Naive thymus-derived CD4-positive, alpha-beta T cell (primary cell): Measurements from ENCODE around the gene C2orf74. TPM values are rescaled to one million over a fixed set of nuclear protein-coding genes. Genes with fewer than 3 reads are reported as not detected.
A peak's percentile ranks its signal among the peaks of the same experiment; 100 is the strongest.
"Not testable (repeated sequence)": the region's sequence is repeated elsewhere in the genome, so short reads cannot be mapped to it uniquely, and the experiment has no call there.

ENCODE experiments used
- ATAC-seq: fragments of 150-1000 bp; cut with Tn5 transposase; 2 replicates; pipeline ENCODE4 v1.10.0; 2021; ENCODE audit warnings: mild to moderate bottlenecking, moderate library complexity
- CTCF ChIA-PET: fragments of 350-600 bp; sonication (Branson Sonifier 250); formaldehyde crosslinking; loops from one replicate; lab custom pipeline; 2021; ENCODE audit warnings: antibody characterized with exemption; lab: Charles Lee
- POLR2A ChIA-PET: fragments of 350-600 bp; sonication (Branson Sonifier 250); formaldehyde crosslinking; loops from one replicate; lab custom pipeline; 2021; ENCODE audit warnings: antibody characterized with exemption, inconsistent platforms; lab: Charles Lee
- DNase-seq, 9 donors: peaks; one replicate each; pipeline versions ENCODE4 v3.0.0 to v3.0.0-alpha.2; 2020 to 2022; ENCODE audit warnings: mixed read lengths in 1 of 9
- H3K27ac ChIP-seq: one replicate; pipeline ENCODE4 v1.7.0; 2013; ENCODE audit warnings: mild to moderate bottlenecking, low read depth, low read length, moderate library complexity
- H3K27me3 ChIP-seq, 2 donors: one replicate each; pipeline ENCODE4 v1.7.0; 2013; ENCODE audit warnings: low read length in 2 of 2, mild to moderate bottlenecking in 2 of 2, moderate library complexity in 2 of 2; ENCODE audit not compliant: control insufficient read depth in 2 of 2, insufficient read depth in 2 of 2
- H3K36me3 ChIP-seq, 3 experiments: 1 replicate in 2 of 3; 2 replicates in 1 of 3; pipeline ENCODE4 v1.7.0; 2013; ENCODE audit warnings: low read length in 3 of 3, mild to moderate bottlenecking in 3 of 3, moderate library complexity in 1 of 3; ENCODE audit not compliant: insufficient read depth in 3 of 3, control insufficient read depth in 2 of 3
- H3K4me1 ChIP-seq, 2 donors: one replicate each; pipeline ENCODE4 v1.7.0; 2013; ENCODE audit warnings: low read length in 2 of 2, mild to moderate bottlenecking in 2 of 2, moderate library complexity in 1 of 2; ENCODE audit not compliant: control insufficient read depth in 2 of 2, insufficient read depth in 2 of 2
- H3K4me3 ChIP-seq: 2 replicates; pipeline ENCODE4 v1.7.0; 2013; ENCODE audit warnings: mild to moderate bottlenecking, low read length
- H3K9me3 ChIP-seq, 3 experiments: 1 replicate in 2 of 3; 2 replicates in 1 of 3; pipeline ENCODE4 v1.7.0; 2013; ENCODE audit warnings: low read length in 3 of 3; ENCODE audit not compliant: control insufficient read depth in 2 of 3
- H3K27ac Mint-ChIP-seq, 9 donors: one replicate each; pipeline ENCODE4 v1.8.0; 2020 to 2022; ENCODE audit warnings: mixed read lengths in 9 of 9, mild to moderate bottlenecking in 8 of 9, moderate library complexity in 5 of 9, inconsistent platforms in 2 of 9
- H3K27me3 Mint-ChIP-seq, 5 donors: one replicate each; pipeline ENCODE4 v1.8.0; 2021 to 2022; ENCODE audit warnings: mixed read lengths in 5 of 5, mild to moderate bottlenecking in 1 of 5
- H3K36me3 Mint-ChIP-seq, 5 donors: one replicate each; pipeline ENCODE4 v1.8.0; 2020 to 2022; ENCODE audit warnings: mixed read lengths in 5 of 5, mild to moderate bottlenecking in 3 of 5, inconsistent platforms in 1 of 5
- H3K4me1 Mint-ChIP-seq, 7 donors: one replicate each; pipeline ENCODE4 v1.8.0; 2020 to 2022; ENCODE audit warnings: mixed read lengths in 7 of 7, mild to moderate bottlenecking in 3 of 7, inconsistent platforms in 1 of 7
- H3K4me3 Mint-ChIP-seq, 10 donors: one replicate each; pipeline ENCODE4 v1.8.0; 2020 to 2022; ENCODE audit warnings: mild to moderate bottlenecking in 10 of 10, mixed read lengths in 10 of 10, moderate library complexity in 6 of 10, inconsistent platforms in 2 of 10
- H3K9me3 Mint-ChIP-seq, 11 donors: one replicate each; pipeline ENCODE4 v1.8.0; 2020 to 2022; ENCODE audit warnings: mixed read lengths in 11 of 11, mild to moderate bottlenecking in 4 of 11, inconsistent platforms in 1 of 11, moderate library complexity in 1 of 11
- intact Hi-C, 2 donors: fragments of 100-400 bp; cut with micrococcal nuclease; formaldehyde crosslinking; loops; one replicate each; pipeline ENCODE4 v1.15.1; 2023
- polyA plus RNA-seq, 2 donors: library from polyadenylated mRNA; unstranded; fragments of 300-500 nt; fragmentation: Illumina TruSeq; gene quantifications; one replicate each; pipeline ENCODE4 v1.2.3, GENCODE V29; 2021
- total RNA-seq, 6 experiments: library from RNA in 5 of 6; stranded (reverse) in 5 of 6; gene quantifications; 1 replicate in 5 of 6; 2 replicates in 1 of 6; pipeline ENCODE4 v1.2.3 and lab custom pipeline; 2021 to 2026

Gene C2orf74
- total and polyA plus RNA-seq, 7 experiments from 2014 or later: 5.1 to 54.1 (median 22.6) TPM

DNA sequence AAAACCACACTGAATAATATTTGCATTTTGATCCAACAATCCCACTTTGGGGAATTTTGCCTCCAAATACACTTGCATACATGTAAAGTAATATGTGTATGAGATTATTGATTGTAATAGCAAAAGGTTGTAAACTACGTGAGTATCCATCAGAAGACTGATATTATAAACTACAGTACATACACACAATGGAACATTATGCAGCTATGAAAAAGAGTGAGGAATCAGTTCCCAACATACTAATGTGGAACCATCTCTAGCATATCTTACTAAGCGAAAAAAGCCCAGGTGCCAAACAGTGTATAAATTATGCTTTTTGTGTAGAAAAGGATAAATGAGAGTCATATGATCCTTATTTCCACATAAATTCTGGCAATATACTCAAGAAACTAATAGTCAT, 16.0 kb upstream of the C2orf74 start:
- ATAC-seq (no peak), DNase-seq (no peak)
- peak overlapping the region; percentile 73 for H3K27ac ChIP-seq
- CTCF ChIA-PET: no interaction called here
- peaks cover 4 to 5% of the 10 kb centered on the region in 2 donors for H3K4me1 ChIP-seq
- H3K9me3 ChIP-seq: no peaks in the 10 kb centered on the region
- Mint-ChIP-seq H3K27me3 (peaks cover 0 to 2% (median 0%) of the 10 kb centered on the region in 5 donors), H3K36me3 (peaks cover 10 to 24% (median 19%) of the 10 kb centered on the region in 5 donors), H3K4me1 (peaks cover 2 to 18% (median 10%) of the 10 kb centered on the region in 7 donors), H3K27ac (peak overlapping the region in 7 of 9 donors; percentile 36 to 94 (median 76)), H3K4me3 (peak overlapping the region; percentile 51 to 98 (median 90)), H3K9me3 (peaks cover 0 to 2% (median 0%) of the 10 kb centered on the region in 11 donors)
- no peak overlapping the region for H3K4me3 ChIP-seq
- H3K36me3 ChIP-seq: peaks cover 0 to 22% (median 0%) of the 10 kb centered on the region in 3 experiments
- POLR2A ChIA-PET: interaction anchor here (0.7 to 2.7 kb wide), 7 partner anchors 9 to 129 kb away, joined by 3 to 55 read pairs (median 3); partner anchors contain the start of gene PEX13
- intact Hi-C loops: loop anchor here (1.0 to 10.0 kb wide), 11 partner anchors 31 to 739 kb away; partner anchors contain the start of genes SANBR (in 2 of the 2), CCT4 (in 1 of the 2), FAM161A (in 1 of the 2) and PEX13 (in 1 of the 2)
- no peaks in the 10 kb centered on the region for H3K27me3 ChIP-seq

DNA sequence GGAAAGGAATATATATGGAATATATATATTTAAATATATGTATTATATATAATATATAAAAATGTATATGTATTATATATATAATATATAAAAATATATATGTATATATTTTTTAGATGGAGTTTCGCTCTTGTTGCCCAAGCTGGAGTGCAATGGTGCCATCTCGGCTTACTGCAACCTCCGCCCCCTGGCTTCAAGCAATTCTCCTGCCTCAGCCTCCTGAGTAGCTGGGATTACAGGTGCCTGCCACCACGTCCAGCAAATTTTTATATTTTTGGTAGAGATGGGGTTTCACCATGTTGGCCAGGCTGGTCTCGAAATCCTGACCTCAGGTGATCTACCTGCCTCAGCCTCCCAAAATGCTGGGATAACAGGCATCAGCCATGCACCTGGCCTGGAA, 13.9 kb upstream of the C2orf74 start:
- H3K27me3 ChIP-seq, ATAC-seq, H3K27ac ChIP-seq, H3K4me1 ChIP-seq, H3K4me3 ChIP-seq, POLR2A ChIA-PET, DNase-seq, H3K9me3 ChIP-seq, H3K4me3 Mint-ChIP-seq, H3K27me3 Mint-ChIP-seq, H3K27ac Mint-ChIP-seq, H3K9me3 Mint-ChIP-seq: not testable (repeated sequence)
- intact Hi-C loops: loop anchor here (10.0 kb wide), 3 partner anchors 327 to 737 kb away; partner anchors contain the start of genes CCT4 (in 1 of the 2) and USP34 (in 1 of the 2)
- H3K36me3 ChIP-seq: peaks cover 0 to 22% (median 5%) of the 10 kb centered on the region in 3 experiments
- Mint-ChIP-seq H3K36me3 (peaks cover 10 to 31% (median 16%) of the 10 kb centered on the region in 5 donors), H3K4me1 (peaks cover 2 to 18% (median 10%) of the 10 kb centered on the region in 7 donors)
- CTCF ChIA-PET: interaction anchor here (0.5 kb wide), 1 partner anchor 28 kb away, joined by 3 read pairs; no protein-coding TSS in a partner anchor

DNA sequence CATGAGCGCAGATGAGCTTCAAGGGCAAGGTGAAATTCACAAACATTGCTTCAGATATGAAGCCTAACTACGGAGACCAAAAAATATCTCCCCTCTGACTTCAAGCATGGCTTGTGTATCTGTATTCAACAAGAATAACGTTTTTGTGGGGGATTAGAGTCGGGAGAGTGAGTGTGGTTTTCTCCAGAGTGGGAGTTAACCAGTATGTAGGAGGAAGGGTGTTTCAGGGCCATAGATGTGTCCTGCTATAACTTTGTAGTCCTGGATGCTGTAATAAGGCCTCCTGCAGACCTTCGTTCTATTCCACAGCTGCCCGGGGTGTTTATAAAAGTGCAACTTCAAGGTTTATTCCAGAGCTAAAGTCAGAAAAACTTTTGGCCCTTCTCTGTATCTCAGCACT, 12.9 kb upstream of the C2orf74 start:
- peaks cover 0 to 2% (median 0%) of the 10 kb centered on the region in 5 donors for H3K27me3 Mint-ChIP-seq
- intact Hi-C loops: loop anchor here (10.0 kb wide), 3 partner anchors 326 to 736 kb away; partner anchors contain the start of genes CCT4 (in 1 of the 2) and USP34 (in 1 of the 2)
- Histone ChIP-seq H3K9me3 (no peaks in the 10 kb centered on the region), H3K27ac (no peak overlapping the region), H3K4me3 (no peak overlapping the region), H3K4me1 (peaks cover 4 to 5% of the 10 kb centered on the region in 2 donors), H3K36me3 (peaks cover 0 to 22% (median 5%) of the 10 kb centered on the region in 3 experiments), H3K27me3 (no peaks in the 10 kb centered on the region)
- ChIA-PET POLR2A (interaction anchor here (1.4 kb wide), 1 partner anchor 27 kb away, joined by 3 read pairs; no protein-coding TSS in a partner anchor), CTCF (no interaction called here)
- peaks cover 2 to 18% (median 10%) of the 10 kb centered on the region in 7 donors for H3K4me1 Mint-ChIP-seq
- H3K36me3 Mint-ChIP-seq: peaks cover 10 to 31% (median 16%) of the 10 kb centered on the region in 5 donors
- ATAC-seq (no peak), DNase-seq (no peak)
- H3K27ac Mint-ChIP-seq: no peak overlapping the region
- no peak overlapping the region for H3K4me3 Mint-ChIP-seq
- H3K9me3 Mint-ChIP-seq: peaks cover 0 to 2% (median 0%) of the 10 kb centered on the region in 11 donors

DNA sequence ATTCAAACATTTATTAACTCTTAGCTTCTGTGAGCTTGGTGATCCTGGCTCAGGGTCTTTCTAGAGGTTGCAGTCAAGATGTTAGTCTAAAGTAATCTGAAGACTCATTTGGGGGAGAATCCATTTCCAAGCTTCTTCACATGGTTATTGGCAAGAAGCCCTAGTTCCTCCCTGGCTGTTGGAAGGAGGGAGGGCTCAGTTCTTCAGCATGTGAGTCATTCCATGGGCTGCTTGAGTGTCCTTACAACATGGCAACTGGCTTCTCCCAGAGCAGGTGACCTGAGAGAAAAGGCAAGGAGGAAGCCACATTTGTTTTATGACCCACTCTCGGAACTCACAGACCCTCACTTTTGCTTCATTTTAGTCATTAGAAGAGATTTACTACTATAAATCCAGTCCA, 10.6 kb upstream of the C2orf74 start:
- Histone ChIP-seq H3K36me3 (peaks cover 0 to 22% (median 5%) of the 10 kb centered on the region in 3 experiments), H3K9me3 (no peaks in the 10 kb centered on the region), H3K4me1 (no peaks in the 10 kb centered on the region), H3K27ac (no peak overlapping the region), H3K27me3 (no peaks in the 10 kb centered on the region), H3K4me3 (no peak overlapping the region)
- Mint-ChIP-seq H3K36me3 (peaks cover 10 to 35% (median 21%) of the 10 kb centered on the region in 5 donors), H3K4me3 (no peak overlapping the region), H3K27ac (no peak overlapping the region), H3K4me1 (peaks cover 0 to 9% (median 5%) of the 10 kb centered on the region in 7 donors), H3K27me3 (no peaks in the 10 kb centered on the region), H3K9me3 (peaks cover 0 to 2% (median 0%) of the 10 kb centered on the region in 11 donors)
- ChIA-PET POLR2A (no interaction called here), CTCF (no interaction called here)
- intact Hi-C loops: no loop called here
- ATAC-seq (no peak), DNase-seq (no peak)

DNA sequence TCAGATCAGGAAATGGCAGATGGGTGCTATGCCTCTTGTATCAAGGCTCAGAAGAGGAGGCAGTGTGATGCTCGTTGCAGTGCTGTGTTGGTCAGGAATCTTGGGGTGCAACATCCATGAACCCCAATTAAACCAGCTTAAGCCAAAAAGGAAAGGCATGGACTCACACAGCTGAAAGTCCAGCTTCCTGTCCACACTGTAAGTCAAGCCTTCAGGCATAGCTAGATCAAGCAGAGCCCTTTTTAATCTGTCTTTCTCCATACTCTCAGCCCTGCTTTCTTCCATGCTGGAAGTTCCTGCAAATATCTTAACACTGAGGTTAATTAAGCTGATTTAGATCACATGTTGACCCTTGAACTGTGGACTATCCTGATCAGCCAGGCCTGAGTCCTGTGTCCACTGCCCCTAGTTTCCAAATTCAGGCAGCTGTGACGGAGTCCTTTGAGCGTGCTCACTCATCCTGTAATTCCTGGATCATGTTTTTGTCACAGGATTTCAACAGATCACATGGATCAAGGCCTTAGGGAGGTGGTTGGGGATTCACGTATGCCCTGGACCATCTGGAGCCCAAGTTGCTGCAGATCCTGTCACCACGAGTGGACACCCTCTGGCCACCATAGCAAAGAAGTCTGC, 4.5 kb upstream of the C2orf74 start:
- Histone ChIP-seq H3K27ac (no peak overlapping the region), H3K9me3 (peaks cover 0 to 4% (median 0%) of the 10 kb centered on the region in 3 experiments), H3K4me3 (no peak overlapping the region), H3K27me3 (no peaks in the 10 kb centered on the region), H3K4me1 (no peaks in the 10 kb centered on the region), H3K36me3 (peaks cover 0 to 15% (median 0%) of the 10 kb centered on the region in 3 experiments)
- DNase-seq (no peak), ATAC-seq (no peak)
- peaks cover 0 to 24% (median 1%) of the 10 kb centered on the region in 7 donors for H3K4me1 Mint-ChIP-seq
- H3K27ac Mint-ChIP-seq: peak overlapping the region in 1 of 9 donors; percentile 3
- CTCF ChIA-PET: no interaction called here
- no peaks in the 10 kb centered on the region for H3K27me3 Mint-ChIP-seq
- intact Hi-C loops: no loop called here
- H3K36me3 Mint-ChIP-seq: peaks cover 22 to 41% (median 31%) of the 10 kb centered on the region in 5 donors
- H3K4me3 Mint-ChIP-seq: no peak overlapping the region
- POLR2A ChIA-PET: interaction anchor here (1.1 kb wide), 1 partner anchor 12 kb away, joined by 8 read pairs; no protein-coding TSS in a partner anchor
- H3K9me3 Mint-ChIP-seq: peaks cover 0 to 13% (median 7%) of the 10 kb centered on the region in 11 donors

DNA sequence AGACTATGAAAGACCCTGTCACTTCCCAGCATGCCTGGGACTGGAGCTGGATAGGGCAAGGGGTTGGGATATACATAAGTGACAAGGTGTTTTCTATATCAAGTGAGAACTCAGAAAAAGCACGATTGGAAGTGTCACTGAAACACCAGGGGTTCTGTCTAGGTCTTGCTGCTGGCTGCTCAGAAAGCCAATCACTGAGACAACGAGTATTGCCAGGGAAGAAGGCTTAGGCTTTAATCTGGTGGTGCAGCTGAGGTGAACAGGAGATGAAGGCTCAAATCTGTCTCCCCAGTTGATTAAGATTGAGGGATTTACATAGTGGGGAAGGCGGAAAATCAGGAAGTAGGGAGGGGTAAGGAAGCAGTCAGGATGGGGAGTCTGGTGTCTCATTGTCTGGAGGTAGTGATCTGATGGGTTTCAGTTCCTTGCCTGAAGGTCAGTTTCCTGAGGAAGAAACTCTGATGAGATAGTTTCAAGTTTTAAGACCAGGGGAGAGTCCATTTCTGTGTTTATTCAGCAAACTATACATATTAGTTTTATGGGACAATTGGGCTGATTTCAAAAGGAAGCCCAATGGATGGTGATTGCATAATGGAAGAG, 3.5 kb upstream of the C2orf74 start:
- ATAC-seq: peak; percentile 12
- peaks cover 0 to 13% (median 7%) of the 10 kb centered on the region in 11 donors for H3K9me3 Mint-ChIP-seq

More for the DNA sequence above, 3.5 kb upstream of the C2orf74 start:
- H3K27me3 ChIP-seq: no peaks in the 10 kb centered on the region
- H3K9me3 ChIP-seq: peaks cover 0 to 4% (median 0%) of the 10 kb centered on the region in 3 experiments
- peaks cover 0 to 21% (median 0%) of the 10 kb centered on the region in 3 experiments for H3K36me3 ChIP-seq
- Mint-ChIP-seq H3K4me3 (no peak overlapping the region), H3K4me1 (peaks cover 0 to 24% (median 5%) of the 10 kb centered on the region in 7 donors), H3K36me3 (peaks cover 28 to 48% (median 38%) of the 10 kb centered on the region in 5 donors), H3K27me3 (no peaks in the 10 kb centered on the region), H3K27ac (peak overlapping the region in 1 of 9 donors; percentile 83)
- H3K4me1 ChIP-seq: no peaks in the 10 kb centered on the region
- no peak overlapping the region for H3K27ac ChIP-seq
- H3K4me3 ChIP-seq: no peak overlapping the region
- DNase-seq: no peak
- intact Hi-C loops: no loop called here
- POLR2A ChIA-PET: interaction anchor here (1.2 kb wide), 1 partner anchor 13 kb away, joined by 3 read pairs; no protein-coding TSS in a partner anchor
- CTCF ChIA-PET: no interaction called here
